GM12878 (cell line): ENCODE data around the gene KCNH4. TPM values are rescaled to one million over a fixed set of nuclear protein-coding genes. Genes with fewer than 3 reads are reported as not detected.

Experiments
- ATAC-seq: fragments of 200-7000 bp; cut with Tn5 transposase; 3 replicates; pipeline ENCODE4 v1.9.1; 2020; ENCODE audit warnings: mild to moderate bottlenecking, moderate library complexity
- BruUV-seq: library from RNA; stranded (reverse); fragments of 400-500 nt; replicated peaks from 2 replicates; lab custom pipeline; 2021; lab: Mats Ljungman, UMichigan
- CTCF ChIA-PET: fragments of 300-600 bp; sonication (Branson Sonifier 250); formaldehyde crosslinking; extraction: SDS; loops from one replicate; lab custom pipeline; 2021; ENCODE audit warnings: inconsistent platforms; lab: Yijun Ruan, JAX
- POLR2A ChIA-PET: fragments of 350-600 bp; formaldehyde crosslinking; extraction: SDS; loops from one replicate; lab custom pipeline; 2021; ENCODE audit warnings: inconsistent platforms; lab: Charles Lee
- RAD21 ChIA-PET: fragments of 300-600 bp; sonication (Branson Sonifier 250); formaldehyde crosslinking; loops from one replicate; lab custom pipeline; 2023; ENCODE audit warnings: antibody characterized with exemption; ENCODE audit not compliant: unreplicated experiment; lab: Charles Lee
- SMC1A ChIA-PET: fragments of 300-600 bp; sonication (Branson Sonifier 250); formaldehyde crosslinking; loops from one replicate; lab custom pipeline; 2023; ENCODE audit not compliant: unreplicated experiment, uncharacterized antibody; lab: Charles Lee
- DNase-seq: peaks from one replicate; pipeline ENCODE4 v3.0.0-alpha.2; 2011; ENCODE audit warnings: low read depth, low spot score
- FAIRE-seq: peaks from 3 replicates; lab custom pipeline; 2011; peaks lifted over from hg19 to GRCh38; lab: Jason Lieb, UNC
- H2AFZ ChIP-seq: 2 replicates; pipeline ENCODE4 v1.6.0; 2011; ENCODE audit warnings: low read depth, low read length, control low read depth; ENCODE audit not compliant: control insufficient read depth
- H3K27ac ChIP-seq: 2 replicates; pipeline ENCODE4 v1.5.1; 2011; ENCODE audit warnings: control low read depth; ENCODE audit not compliant: control insufficient read depth, insufficient read depth
- H3K27me3 ChIP-seq, 2 experiments: replicated peaks in 1 of 2; 2 replicates each; pipeline versions ENCODE4 v1.6.0 to v1.6.1; 2011; ENCODE audit warnings: low read length in 1 of 2; ENCODE audit not compliant: control insufficient read depth in 2 of 2, insufficient read depth in 2 of 2
- H3K36me3 ChIP-seq, 2 experiments: 2 replicates each; pipeline ENCODE4 v1.5.1; 2011; ENCODE audit warnings: low read length in 1 of 2; ENCODE audit not compliant: control insufficient read depth in 2 of 2, insufficient read depth in 2 of 2
- H3K4me1 ChIP-seq: 2 replicates; pipeline ENCODE4 v1.6.1; 2011; ENCODE audit warnings: mild to moderate bottlenecking, low read length, moderate library complexity, mixed read lengths; ENCODE audit not compliant: control insufficient read depth, insufficient read depth
- H3K4me2 ChIP-seq: 2 replicates; pipeline ENCODE4 v1.6.0; 2011; ENCODE audit warnings: control low read depth; ENCODE audit not compliant: control insufficient read depth, insufficient read depth
- H3K4me3 ChIP-seq: fragments of 200-600 bp; sonication (generic); 2 replicates; pipeline ENCODE4 v1.5.1; 2016
- H3K79me2 ChIP-seq: 2 replicates; pipeline ENCODE4 v1.6.0; 2011; ENCODE audit warnings: low read length; ENCODE audit not compliant: control insufficient read depth, insufficient read depth
- H3K9ac ChIP-seq: 2 replicates; pipeline ENCODE4 v1.8.0; 2011; ENCODE audit warnings: low read length, control low read depth, mixed read lengths; ENCODE audit not compliant: control insufficient read depth, insufficient read depth
- H3K9me3 ChIP-seq: replicated peaks from 3 replicates; pipeline ENCODE4 v1.5.1; 2011; ENCODE audit warnings: mild to moderate bottlenecking, low read length; ENCODE audit not compliant: control insufficient read depth, insufficient read depth
- H4K20me1 ChIP-seq: 2 replicates; pipeline ENCODE4 v1.6.0; 2011; ENCODE audit not compliant: control insufficient read depth, insufficient read depth
- HCFC1 ChIP-seq: fragments of 150-350 bp; IDR thresholded peaks from 2 replicates; pipeline ENCODE4 v1.6.1; 2014; ENCODE audit warnings: low read length
- JUND ChIP-seq: IDR thresholded peaks from 2 replicates; pipeline ENCODE4 v1.6.1; 2012; ENCODE audit warnings: low read depth, mild to moderate bottlenecking, low read length, improper control_type of control experiment, moderate library complexity
- MYC ChIP-seq: IDR thresholded peaks from 2 replicates; pipeline ENCODE4 v1.6.1; 2011; ENCODE audit warnings: mild to moderate bottlenecking, low read length, moderate library complexity, inconsistent platforms; ENCODE audit not compliant: insufficient read depth, insufficient replicate concordance, insufficient read length, severe bottlenecking
- NFYA ChIP-seq: IDR thresholded peaks from 2 replicates; pipeline ENCODE4 v1.6.1; 2011; ENCODE audit warnings: low read depth, mild to moderate bottlenecking, low read length, improper control_type of control experiment, borderline replicate concordance
- WGBS: methylation state at CpG from one replicate; pipeline ENCODE4 v1.1.6; 2016; ENCODE audit warnings: low lambda C conversion rate; ENCODE audit not compliant: insufficient replicate concordance, insufficient coverage; ENCODE audit errors: missing lambda C conversion rate; 5-methylcytosine and 5-hydroxymethylcytosine counted together
- in situ Hi-C: fragments of 300-500 bp; cut with MboI; formaldehyde crosslinking; loops from 9 replicates; pipeline ENCODE4 v1.14.3; 2018; ENCODE audit warnings: mixed read lengths
- intact Hi-C: fragments of 100-400 bp; cut with micrococcal nuclease; formaldehyde crosslinking; loops from one replicate; pipeline ENCODE4 v1.14.2; 2022; ENCODE audit not compliant: unreplicated experiment
- polyA plus RNA-seq, 11 experiments: library from polyadenylated mRNA; depleted of rRNA in 4 of 11; unstranded in 6 of 11; stranded (reverse) in 5 of 11; fragments of >200 nt; fragmentation: Nextera tagmentation in 4 of 11; fragmentation: Illumina TruSeq in 1 of 11; extraction: Ambion mirVana in 4 of 11; extraction: Trizol in 1 of 11; gene quantifications; 1 replicate in 1 of 11; 2 replicates in 10 of 11; pipeline versions ENCODE4 v1.2.1 to v1.2.3, GENCODE V29; 2011 to 2016; ENCODE audit warnings: inconsistent platforms in 2 of 11, missing spikeins in 2 of 11, low read depth in 1 of 11
- total RNA-seq, 4 experiments: library from RNA; depleted of rRNA in 3 of 4; stranded (reverse); fragments of >200 nt in 3 of 4; fragmentation: Illumina TruSeq in 1 of 4; extraction: Trizol in 1 of 4; gene quantifications; 2 replicates each; pipeline versions ENCODE4 v1.2.1 to v1.2.3, GENCODE V29; 2013 to 2021

KCNH4 gene
- total and polyA plus RNA-seq, 10 of the 15 experiments (the other 5 are each of a cell fraction or from before 2014, with no cell fraction given): 0.03 to 0.88 (median 0.10) TPM; not detected in 2

- Histone ChIP-seq H3K9me3 (no peaks in the 10 kb centered on the region), H4K20me1 (no peaks in the 10 kb centered on the region), H3K36me3 (peaks cover 4 to 8% of the 10 kb centered on the region in 2 experiments; a peak in 3 of 4 replicates), H3K4me2 (no peak overlapping the region), H3K79me2 (peaks cover 4% of the 10 kb centered on the region), H2AFZ (no peak overlapping the region), H3K4me3 (no peak overlapping the region), H3K9ac (no peak overlapping the region), H3K4me1 (peaks cover 3% of the 10 kb centered on the region; the same call in 1 of the 2 replicates), H3K27me3 (no peaks in the 10 kb centered on the region), H3K27ac (no peak overlapping the region)
- ChIA-PET RAD21 (no interaction called here), CTCF (interaction anchor here (1.1 to 1.4 kb wide), 2 partner anchors 50 kb away, joined by 3 to 4 read pairs; no protein-coding TSS in a partner anchor), POLR2A (interaction anchor here (0.6 kb wide), 1 partner anchor 90 kb away, joined by 3 read pairs; no protein-coding TSS in a partner anchor), SMC1A (no interaction called here)
- ATAC-seq (no peak), FAIRE-seq (no peak), DNase-seq (no peak)
- no TSS peak for BruUV-seq
- in situ Hi-C loops (no loop called here), intact Hi-C loops (no loop called here)
- TF ChIP-seq NFYA (no peak), HCFC1 (no peak), JUND (no peak), MYC (no peak)
- 94% methylated on average over 8 of the region's 8 CpGs for WGBS
These were observed 16.7 kb upstream of the KCNH4 start for GRCh38 chr17:42197564-42198156.
